K562 (cell line): Measurements from ENCODE around the gene FANCI. TPM values are rescaled to one million over a fixed set of nuclear protein-coding genes. Genes with fewer than 3 reads are reported as not detected.
A peak's percentile ranks its signal among the peaks of the same experiment; 100 is the strongest.

Source experiments
- DNMT1 ChIP-seq: fragments of 450-650 bp; IDR thresholded peaks from 2 replicates; pipeline ENCODE4 v1.6.1; 2016; ENCODE audit warnings: antibody characterized with exemption, mild to moderate bottlenecking
- ELF4 ChIP-seq: fragments of 450-650 bp; formaldehyde crosslinking; IDR thresholded peaks from 2 replicates; pipeline ENCODE4 v1.4.0; 2022; ENCODE audit warnings: missing genetic modification characterization
- L3MBTL2 ChIP-seq: fragments of 450-650 bp; IDR thresholded peaks from 2 replicates; pipeline ENCODE4 v1.6.1; 2016; ENCODE audit warnings: mild to moderate bottlenecking, moderate library complexity
- ZNF717 ChIP-seq: fragments of 250-450 bp; sonication (Bioruptor Pico); IDR thresholded peaks from 2 replicates; pipeline ENCODE4 v1.5.0; 2021
- polyA plus RNA-seq, 8 experiments: library from polyadenylated mRNA; depleted of rRNA in 4 of 8; stranded (reverse) in 5 of 8; unstranded in 3 of 8; fragments of >200 nt; fragmentation: Nextera tagmentation in 2 of 8; fragmentation: Illumina TruSeq in 1 of 8; extraction: Ambion mirVana in 2 of 8; extraction: Trizol in 1 of 8; gene quantifications; 2 replicates each; pipeline versions ENCODE4 v1.2.1 to v1.2.3, GENCODE V29; 2011 to 2014; ENCODE audit warnings: inconsistent platforms in 1 of 8, missing spikeins in 1 of 8
- total RNA-seq, 7 experiments: library from RNA; depleted of rRNA in 6 of 7; stranded (reverse); fragments of >200 nt in 6 of 7; fragmentation: Illumina TruSeq in 2 of 7; extraction: Trizol in 2 of 7; gene quantifications; 2 replicates each; pipeline versions ENCODE4 v1.2.1 to v1.2.3, GENCODE V29; 2011 to 2021; ENCODE audit warnings: low replicate concordance in 1 of 7
- TF ChIP-seq, protein P1 (sequence below): fragments of 250-450 bp; sonication (Bioruptor Pico); IDR thresholded peaks from 2 replicates; pipeline ENCODE4 v1.4.0; 2020; ENCODE audit warnings: mild to moderate bottlenecking
- TF ChIP-seq, protein P2 (sequence below): sonication (generic); formaldehyde crosslinking; IDR thresholded peaks from 2 replicates; pipeline ENCODE4 v1.8.1; 2023; ENCODE audit warnings: missing genetic modification reagents, mild to moderate bottlenecking, borderline replicate concordance
- TF ChIP-seq, protein P3 (sequence below): fragments of 250-450 bp; sonication (Bioruptor Pico); IDR thresholded peaks from 2 replicates; pipeline ENCODE4 v1.4.0; 2020
- TF ChIP-seq, protein P4 (sequence below): fragments of 450-650 bp; formaldehyde crosslinking; IDR thresholded peaks from 2 replicates; pipeline ENCODE4 v1.4.0; 2020; ENCODE audit warnings: mild to moderate bottlenecking, moderate library complexity
- TF ChIP-seq, protein P5 (sequence below): sonication (generic); formaldehyde crosslinking; IDR thresholded peaks from 2 replicates; pipeline ENCODE4 v1.8.1; 2023; ENCODE audit warnings: mild to moderate bottlenecking, missing genetic modification reagents

The FANCI gene
- total and polyA plus RNA-seq, 9 of the 15 experiments (the other 6 are each of a cell fraction or from before 2014, with no cell fraction given): 72.1 to 165 (median 131) TPM

DNA sequence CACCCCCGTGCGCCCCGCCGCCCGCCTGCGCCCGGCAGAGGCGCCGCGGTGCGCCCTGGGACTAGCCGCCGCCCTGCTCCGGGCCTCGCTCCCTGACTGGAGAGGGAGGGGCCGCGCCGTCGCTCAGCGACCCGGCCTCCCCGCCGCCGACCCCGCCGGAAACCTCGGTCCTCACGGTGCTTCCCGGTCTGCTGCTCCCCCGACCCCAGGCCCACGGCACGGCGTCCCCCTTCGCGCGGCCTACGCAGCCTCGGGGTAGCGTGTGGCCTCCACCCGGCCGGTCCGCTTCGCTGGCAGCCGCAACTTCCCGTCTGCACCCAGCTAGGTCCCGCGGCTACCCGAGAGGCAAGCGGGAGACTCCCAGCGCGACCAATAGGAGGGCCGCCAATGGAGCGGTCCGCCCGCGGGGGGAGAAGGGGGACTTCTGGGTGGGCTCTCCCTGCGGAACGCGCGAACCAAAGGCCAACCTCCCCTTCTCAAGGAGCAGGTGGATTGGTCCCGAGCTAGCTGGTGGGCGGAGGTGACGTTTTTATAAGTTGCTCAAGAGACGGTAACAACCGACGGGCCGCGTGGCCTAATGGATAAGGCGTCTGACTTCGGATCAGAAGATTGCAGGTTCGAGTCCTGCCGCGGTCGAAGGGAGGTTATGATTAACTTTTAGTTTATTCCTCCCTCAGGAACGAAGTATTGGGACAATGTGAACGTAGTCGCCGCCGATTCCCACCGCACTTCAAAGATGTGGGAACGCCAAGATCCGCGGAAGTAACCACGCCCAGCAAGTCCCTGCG is 90.9 kb downstream of the FANCI start, which contains the start of gene POLG (continued):
- TF ChIP-seq, protein P1, sequence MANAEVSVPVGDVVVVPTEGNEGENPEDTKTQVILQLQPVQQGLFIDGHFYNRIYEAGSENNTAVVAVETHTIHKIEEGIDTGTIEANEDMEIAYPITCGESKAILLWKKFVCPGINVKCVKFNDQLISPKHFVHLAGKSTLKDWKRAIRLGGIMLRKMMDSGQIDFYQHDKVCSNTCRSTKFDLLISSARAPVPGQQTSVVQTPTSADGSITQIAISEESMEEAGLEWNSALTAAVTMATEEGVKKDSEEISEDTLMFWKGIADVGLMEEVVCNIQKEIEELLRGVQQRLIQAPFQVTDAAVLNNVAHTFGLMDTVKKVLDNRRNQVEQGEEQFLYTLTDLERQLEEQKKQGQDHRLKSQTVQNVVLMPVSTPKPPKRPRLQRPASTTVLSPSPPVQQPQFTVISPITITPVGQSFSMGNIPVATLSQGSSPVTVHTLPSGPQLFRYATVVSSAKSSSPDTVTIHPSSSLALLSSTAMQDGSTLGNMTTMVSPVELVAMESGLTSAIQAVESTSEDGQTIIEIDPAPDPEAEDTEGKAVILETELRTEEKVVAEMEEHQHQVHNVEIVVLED (CRISPR knock-in tag): no peak
- TF ChIP-seq, protein P2, sequence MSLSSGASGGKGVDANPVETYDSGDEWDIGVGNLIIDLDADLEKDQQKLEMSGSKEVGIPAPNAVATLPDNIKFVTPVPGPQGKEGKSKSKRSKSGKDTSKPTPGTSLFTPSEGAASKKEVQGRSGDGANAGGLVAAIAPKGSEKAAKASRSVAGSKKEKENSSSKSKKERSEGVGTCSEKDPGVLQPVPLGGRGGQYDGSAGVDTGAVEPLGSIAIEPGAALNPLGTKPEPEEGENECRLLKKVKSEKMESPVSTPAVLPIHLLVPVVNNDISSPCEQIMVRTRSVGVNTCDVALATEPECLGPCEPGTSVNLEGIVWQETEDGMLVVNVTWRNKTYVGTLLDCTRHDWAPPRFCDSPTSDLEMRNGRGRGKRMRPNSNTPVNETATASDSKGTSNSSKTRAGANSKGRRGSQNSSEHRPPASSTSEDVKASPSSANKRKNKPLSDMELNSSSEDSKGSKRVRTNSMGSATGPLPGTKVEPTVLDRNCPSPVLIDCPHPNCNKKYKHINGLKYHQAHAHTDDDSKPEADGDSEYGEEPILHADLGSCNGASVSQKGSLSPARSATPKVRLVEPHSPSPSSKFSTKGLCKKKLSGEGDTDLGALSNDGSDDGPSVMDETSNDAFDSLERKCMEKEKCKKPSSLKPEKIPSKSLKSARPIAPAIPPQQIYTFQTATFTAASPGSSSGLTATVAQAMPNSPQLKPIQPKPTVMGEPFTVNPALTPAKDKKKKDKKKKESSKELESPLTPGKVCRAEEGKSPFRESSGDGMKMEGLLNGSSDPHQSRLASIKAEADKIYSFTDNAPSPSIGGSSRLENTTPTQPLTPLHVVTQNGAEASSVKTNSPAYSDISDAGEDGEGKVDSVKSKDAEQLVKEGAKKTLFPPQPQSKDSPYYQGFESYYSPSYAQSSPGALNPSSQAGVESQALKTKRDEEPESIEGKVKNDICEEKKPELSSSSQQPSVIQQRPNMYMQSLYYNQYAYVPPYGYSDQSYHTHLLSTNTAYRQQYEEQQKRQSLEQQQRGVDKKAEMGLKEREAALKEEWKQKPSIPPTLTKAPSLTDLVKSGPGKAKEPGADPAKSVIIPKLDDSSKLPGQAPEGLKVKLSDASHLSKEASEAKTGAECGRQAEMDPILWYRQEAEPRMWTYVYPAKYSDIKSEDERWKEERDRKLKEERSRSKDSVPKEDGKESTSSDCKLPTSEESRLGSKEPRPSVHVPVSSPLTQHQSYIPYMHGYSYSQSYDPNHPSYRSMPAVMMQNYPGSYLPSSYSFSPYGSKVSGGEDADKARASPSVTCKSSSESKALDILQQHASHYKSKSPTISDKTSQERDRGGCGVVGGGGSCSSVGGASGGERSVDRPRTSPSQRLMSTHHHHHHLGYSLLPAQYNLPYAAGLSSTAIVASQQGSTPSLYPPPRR (CRISPR knock-in tag): no peak
- TF ChIP-seq, protein P3, sequence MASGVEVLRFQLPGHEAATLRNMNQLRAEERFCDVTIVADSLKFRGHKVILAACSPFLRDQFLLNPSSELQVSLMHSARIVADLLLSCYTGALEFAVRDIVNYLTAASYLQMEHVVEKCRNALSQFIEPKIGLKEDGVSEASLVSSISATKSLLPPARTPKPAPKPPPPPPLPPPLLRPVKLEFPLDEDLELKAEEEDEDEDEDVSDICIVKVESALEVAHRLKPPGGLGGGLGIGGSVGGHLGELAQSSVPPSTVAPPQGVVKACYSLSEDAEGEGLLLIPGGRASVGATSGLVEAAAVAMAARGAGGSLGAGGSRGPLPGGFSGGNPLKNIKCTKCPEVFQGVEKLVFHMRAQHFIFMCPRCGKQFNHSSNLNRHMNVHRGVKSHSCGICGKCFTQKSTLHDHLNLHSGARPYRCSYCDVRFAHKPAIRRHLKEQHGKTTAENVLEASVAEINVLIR (CRISPR knock-in tag): no peak
- 0 out of 2 replicates have a peak, but pooled peaks have one; percentile 19 for TF ChIP-seq ELF4
- TF ChIP-seq L3MBTL2: peak; percentile 64
- no peak for TF ChIP-seq DNMT1
- TF ChIP-seq, protein P4, sequence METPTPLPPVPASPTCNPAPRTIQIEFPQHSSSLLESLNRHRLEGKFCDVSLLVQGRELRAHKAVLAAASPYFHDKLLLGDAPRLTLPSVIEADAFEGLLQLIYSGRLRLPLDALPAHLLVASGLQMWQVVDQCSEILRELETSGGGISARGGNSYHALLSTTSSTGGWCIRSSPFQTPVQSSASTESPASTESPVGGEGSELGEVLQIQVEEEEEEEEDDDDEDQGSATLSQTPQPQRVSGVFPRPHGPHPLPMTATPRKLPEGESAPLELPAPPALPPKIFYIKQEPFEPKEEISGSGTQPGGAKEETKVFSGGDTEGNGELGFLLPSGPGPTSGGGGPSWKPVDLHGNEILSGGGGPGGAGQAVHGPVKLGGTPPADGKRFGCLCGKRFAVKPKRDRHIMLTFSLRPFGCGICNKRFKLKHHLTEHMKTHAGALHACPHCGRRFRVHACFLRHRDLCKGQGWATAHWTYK (CRISPR knock-in tag): peak; percentile 78
- TF ChIP-seq, protein P5, sequence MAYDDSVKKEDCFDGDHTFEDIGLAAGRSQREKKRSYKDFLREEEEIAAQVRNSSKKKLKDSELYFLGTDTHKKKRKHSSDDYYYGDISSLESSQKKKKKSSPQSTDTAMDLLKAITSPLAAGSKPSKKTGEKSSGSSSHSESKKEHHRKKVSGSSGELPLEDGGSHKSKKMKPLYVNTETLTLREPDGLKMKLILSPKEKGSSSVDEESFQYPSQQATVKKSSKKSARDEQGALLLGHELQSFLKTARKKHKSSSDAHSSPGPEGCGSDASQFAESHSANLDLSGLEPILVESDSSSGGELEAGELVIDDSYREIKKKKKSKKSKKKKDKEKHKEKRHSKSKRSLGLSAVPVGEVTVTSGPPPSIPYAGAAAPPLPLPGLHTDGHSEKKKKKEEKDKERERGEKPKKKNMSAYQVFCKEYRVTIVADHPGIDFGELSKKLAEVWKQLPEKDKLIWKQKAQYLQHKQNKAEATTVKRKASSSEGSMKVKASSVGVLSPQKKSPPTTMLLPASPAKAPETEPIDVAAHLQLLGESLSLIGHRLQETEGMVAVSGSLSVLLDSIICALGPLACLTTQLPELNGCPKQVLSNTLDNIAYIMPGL: peak; percentile 98
- no peak for TF ChIP-seq ZNF717 (CRISPR knock-in tag)
